CD8-positive, alpha-beta memory T cell (primary cell): Measurements from ENCODE around the gene LPP. TPM values are rescaled to one million over a fixed set of nuclear protein-coding genes. Genes with fewer than 3 reads are reported as not detected.

Experiments used
- CTCF ChIA-PET: fragments of 350-600 bp; sonication (Branson Sonifier 250); formaldehyde crosslinking; loops from one replicate; lab custom pipeline; 2021; ENCODE audit warnings: antibody characterized with exemption; lab: Charles Lee
- POLR2A ChIA-PET: fragments of 350-600 bp; sonication (Branson Sonifier 250); formaldehyde crosslinking; loops from one replicate; lab custom pipeline; 2021; ENCODE audit warnings: antibody characterized with exemption; lab: Charles Lee
- DNase-seq, 5 donors: peaks; one replicate each; pipeline versions ENCODE4 v3.0.0 to v3.0.0-alpha.2; 2020 to 2022; ENCODE audit warnings: mixed read lengths in 1 of 5
- H3K27ac ChIP-seq: one replicate; pipeline ENCODE4 v1.7.0; 2013; ENCODE audit warnings: low read depth, mild to moderate bottlenecking, low read length, moderate library complexity
- H3K27me3 ChIP-seq: 2 replicates; pipeline ENCODE4 v1.7.0; 2013; ENCODE audit warnings: low read length, mild to moderate bottlenecking; ENCODE audit not compliant: insufficient read depth, poor library complexity, severe bottlenecking
- H3K36me3 ChIP-seq: 2 replicates; pipeline ENCODE4 v1.7.0; 2013; ENCODE audit warnings: mild to moderate bottlenecking, low read length, moderate library complexity; ENCODE audit not compliant: insufficient read depth
- H3K4me1 ChIP-seq: 2 replicates; pipeline ENCODE4 v1.7.0; 2013; ENCODE audit warnings: mild to moderate bottlenecking, low read length, moderate library complexity; ENCODE audit not compliant: insufficient read depth
- H3K4me3 ChIP-seq: 2 replicates; pipeline ENCODE4 v1.7.0; 2013; ENCODE audit warnings: mild to moderate bottlenecking, low read length
- H3K9me3 ChIP-seq: 2 replicates; pipeline ENCODE4 v1.7.0; 2013; ENCODE audit warnings: mild to moderate bottlenecking, low read length
- H3K27ac Mint-ChIP-seq, 8 donors: one replicate each; pipeline ENCODE4 v1.8.0; 2020 to 2021; ENCODE audit warnings: mixed read lengths in 8 of 8, mild to moderate bottlenecking in 6 of 8, inconsistent platforms in 3 of 8, moderate library complexity in 3 of 8
- H3K27me3 Mint-ChIP-seq, 2 donors: one replicate each; pipeline ENCODE4 v1.8.0; 2020 to 2021; ENCODE audit warnings: mixed read lengths in 2 of 2, mild to moderate bottlenecking in 1 of 2, moderate library complexity in 1 of 2
- H3K36me3 Mint-ChIP-seq, 3 donors: one replicate each; pipeline ENCODE4 v1.8.0; 2020 to 2021; ENCODE audit warnings: mixed read lengths in 3 of 3, inconsistent platforms in 1 of 3, mild to moderate bottlenecking in 1 of 3
- H3K4me1 Mint-ChIP-seq, 3 donors: one replicate each; pipeline ENCODE4 v1.8.0; 2020 to 2021; ENCODE audit warnings: mixed read lengths in 3 of 3, inconsistent platforms in 1 of 3, mild to moderate bottlenecking in 1 of 3
- H3K4me3 Mint-ChIP-seq, 7 donors: one replicate each; pipeline ENCODE4 v1.8.0; 2020 to 2021; ENCODE audit warnings: mixed read lengths in 7 of 7, mild to moderate bottlenecking in 6 of 7, moderate library complexity in 4 of 7, inconsistent platforms in 2 of 7
- H3K9me3 Mint-ChIP-seq, 5 donors: one replicate each; pipeline ENCODE4 v1.8.0; 2020 to 2022; ENCODE audit warnings: mixed read lengths in 5 of 5, mild to moderate bottlenecking in 3 of 5, moderate library complexity in 2 of 5, inconsistent platforms in 1 of 5
- polyA plus RNA-seq: library from polyadenylated mRNA; unstranded; fragments of 300-500 nt; fragmentation: Illumina TruSeq; gene quantifications from one replicate; pipeline ENCODE4 v1.2.3, GENCODE V29; 2021
- total RNA-seq, 2 experiments: library from RNA; stranded (reverse); gene quantifications; one replicate each; pipeline ENCODE4 v1.2.3, GENCODE V29; 2021

LPP gene
- total and polyA plus RNA-seq, 3 experiments from 2014 or later = 13.4 to 23.5 (median 18.0) TPM

- Histone ChIP-seq H3K27ac (no peak overlapping the region), H3K27me3 (no peaks in the 10 kb centered on the region), H3K4me1 (no peaks in the 10 kb centered on the region), H3K36me3 (no peaks in the 10 kb centered on the region), H3K4me3 (no peak overlapping the region), H3K9me3 (no peaks in the 10 kb centered on the region)
- Mint-ChIP-seq H3K36me3 (peaks cover 0 to 8% (median 4%) of the 10 kb centered on the region in 3 donors), H3K27me3 (no peaks in the 10 kb centered on the region), H3K9me3 (no peaks in the 10 kb centered on the region), H3K4me1 (no peaks in the 10 kb centered on the region), H3K4me3 (no peak overlapping the region), H3K27ac (peak overlapping the region in 1 of 8 donors; percentile 5)
- DNase-seq = no peak
- CTCF ChIA-PET = no interaction called here
- POLR2A ChIA-PET = interaction anchor here (0.7 kb wide), 1 partner anchor 9 kb away, joined by 5 read pairs; no protein-coding TSS in a partner anchor
Measured at GRCh38 chr3:188899881-188900280, 745.9 kb downstream of the LPP start.

- CTCF ChIA-PET = no interaction called here
Measured at GRCh38 chr3:188900421-188900951, 746.5 kb downstream of the LPP start.

GRCh38 chr3:188901126-188901525 lies 747.2 kb downstream of the LPP start:
- CTCF ChIA-PET = no interaction called here

More at GRCh38 chr3:188900421-188900951, 746.5 kb downstream of the LPP start:
- no peaks in the 10 kb centered on the region for H3K4me1 ChIP-seq
- Mint-ChIP-seq H3K27ac (no peak overlapping the region), H3K9me3 (no peaks in the 10 kb centered on the region), H3K36me3 (peaks cover 0 to 9% (median 4%) of the 10 kb centered on the region in 3 donors), H3K4me1 (no peaks in the 10 kb centered on the region), H3K4me3 (no peak overlapping the region), H3K27me3 (no peaks in the 10 kb centered on the region)
- POLR2A ChIA-PET = interaction anchor here (0.7 kb wide), 1 partner anchor 8 kb away, joined by 5 read pairs; no protein-coding TSS in a partner anchor
- no peak overlapping the region for H3K4me3 ChIP-seq
- H3K9me3 ChIP-seq = no peaks in the 10 kb centered on the region
- no peaks in the 10 kb centered on the region for H3K27me3 ChIP-seq
- H3K36me3 ChIP-seq = no peaks in the 10 kb centered on the region
- H3K27ac ChIP-seq = no peak overlapping the region
- DNase-seq = no peak

GRCh38 chr3:188901671-188902287 lies 747.8 kb downstream of the LPP start:
- no peaks in the 10 kb centered on the region for H3K9me3 ChIP-seq
- H3K27ac ChIP-seq = no peak overlapping the region
- POLR2A ChIA-PET = no interaction called here
- H3K4me1 Mint-ChIP-seq = no peaks in the 10 kb centered on the region
- no peak overlapping the region for H3K4me3 Mint-ChIP-seq
- no peak overlapping the region for H3K4me3 ChIP-seq
- CTCF ChIA-PET = no interaction called here
- DNase-seq = no peak
- H3K4me1 ChIP-seq = no peaks in the 10 kb centered on the region
- H3K27ac Mint-ChIP-seq = no peak overlapping the region
- peaks cover 0 to 1% of the 10 kb centered on the region in 2 donors for H3K27me3 Mint-ChIP-seq
- no peaks in the 10 kb centered on the region for H3K36me3 ChIP-seq
- no peaks in the 10 kb centered on the region for H3K27me3 ChIP-seq
- no peaks in the 10 kb centered on the region for H3K9me3 Mint-ChIP-seq
- peaks cover 0 to 14% (median 4%) of the 10 kb centered on the region in 3 donors for H3K36me3 Mint-ChIP-seq

More at GRCh38 chr3:188901126-188901525, 747.2 kb downstream of the LPP start:
- H3K27me3 Mint-ChIP-seq = peaks cover 0 to 1% of the 10 kb centered on the region in 2 donors
- Histone ChIP-seq H3K27me3 (no peaks in the 10 kb centered on the region), H3K36me3 (no peaks in the 10 kb centered on the region), H3K4me3 (no peak overlapping the region), H3K27ac (no peak overlapping the region), H3K9me3 (no peaks in the 10 kb centered on the region), H3K4me1 (no peaks in the 10 kb centered on the region)
- H3K4me1 Mint-ChIP-seq = no peaks in the 10 kb centered on the region
- H3K9me3 Mint-ChIP-seq = no peaks in the 10 kb centered on the region
- no peak overlapping the region for H3K4me3 Mint-ChIP-seq
- no peak for DNase-seq
- POLR2A ChIA-PET = no interaction called here
- H3K27ac Mint-ChIP-seq = no peak overlapping the region
- peaks cover 0 to 14% (median 4%) of the 10 kb centered on the region in 3 donors for H3K36me3 Mint-ChIP-seq

DNA sequence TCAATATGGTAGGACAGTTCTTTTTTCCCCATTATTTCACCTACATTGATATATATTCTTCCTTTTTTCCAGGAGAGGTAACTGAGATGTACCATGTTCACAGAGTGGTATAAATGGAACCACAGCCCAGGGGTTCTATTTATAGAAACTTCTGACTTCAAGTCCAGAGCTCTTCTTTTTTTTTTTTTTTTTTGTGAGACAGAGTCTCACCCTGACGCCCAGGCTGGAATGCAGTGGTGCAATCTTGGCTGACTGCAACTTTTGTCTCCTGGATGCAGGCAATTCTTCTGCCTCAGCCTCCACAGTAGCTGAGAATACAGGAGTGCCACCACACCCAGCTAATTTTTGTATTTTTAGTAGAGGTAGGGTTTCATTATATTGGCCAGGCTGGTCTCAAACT lies 750.7 kb downstream of the LPP start:
- ChIA-PET POLR2A (no interaction called here), CTCF (no interaction called here)
- Histone ChIP-seq H3K27ac (no peak overlapping the region), H3K36me3 (no peaks in the 10 kb centered on the region), H3K9me3 (no peaks in the 10 kb centered on the region), H3K4me3 (no peak overlapping the region), H3K27me3 (no peaks in the 10 kb centered on the region), H3K4me1 (no peaks in the 10 kb centered on the region)
- Mint-ChIP-seq H3K4me3 (no peak overlapping the region), H3K36me3 (peaks cover 0 to 14% (median 2%) of the 10 kb centered on the region in 3 donors), H3K27ac (no peak overlapping the region), H3K9me3 (no peaks in the 10 kb centered on the region), H3K27me3 (peaks cover 0 to 1% of the 10 kb centered on the region in 2 donors), H3K4me1 (no peaks in the 10 kb centered on the region)
- DNase-seq = no peak

DNA sequence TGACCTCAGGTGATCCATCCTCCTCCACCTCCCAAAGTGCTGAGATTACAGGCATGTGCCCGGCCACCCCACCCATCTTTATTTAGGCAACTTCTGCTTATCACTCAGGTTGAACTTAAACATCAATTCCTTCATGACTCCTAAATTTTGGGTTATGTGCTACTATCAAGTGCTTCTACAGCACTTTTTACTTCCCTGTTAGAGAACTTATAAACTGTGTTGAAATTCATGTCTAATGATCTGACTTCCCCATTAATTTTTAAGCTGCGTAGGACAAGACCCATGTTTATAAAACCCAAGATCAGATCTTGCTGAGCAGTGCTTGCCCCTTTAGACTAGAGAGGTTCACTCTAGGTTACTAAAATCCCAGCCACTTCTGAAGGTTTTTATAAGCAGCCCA lies 751.6 kb downstream of the LPP start:
- Mint-ChIP-seq H3K4me3 (no peak overlapping the region), H3K36me3 (peaks cover 0 to 14% (median 2%) of the 10 kb centered on the region in 3 donors), H3K4me1 (no peaks in the 10 kb centered on the region), H3K27ac (no peak overlapping the region), H3K9me3 (no peaks in the 10 kb centered on the region), H3K27me3 (peaks cover 0 to 1% of the 10 kb centered on the region in 2 donors)
- POLR2A ChIA-PET = no interaction called here
- no peak for DNase-seq
- H3K4me1 ChIP-seq = no peaks in the 10 kb centered on the region
- no peak overlapping the region for H3K27ac ChIP-seq
- H3K4me3 ChIP-seq = no peak overlapping the region
- H3K27me3 ChIP-seq = no peaks in the 10 kb centered on the region
- no peaks in the 10 kb centered on the region for H3K36me3 ChIP-seq
- CTCF ChIA-PET = no interaction called here
- no peaks in the 10 kb centered on the region for H3K9me3 ChIP-seq

DNA sequence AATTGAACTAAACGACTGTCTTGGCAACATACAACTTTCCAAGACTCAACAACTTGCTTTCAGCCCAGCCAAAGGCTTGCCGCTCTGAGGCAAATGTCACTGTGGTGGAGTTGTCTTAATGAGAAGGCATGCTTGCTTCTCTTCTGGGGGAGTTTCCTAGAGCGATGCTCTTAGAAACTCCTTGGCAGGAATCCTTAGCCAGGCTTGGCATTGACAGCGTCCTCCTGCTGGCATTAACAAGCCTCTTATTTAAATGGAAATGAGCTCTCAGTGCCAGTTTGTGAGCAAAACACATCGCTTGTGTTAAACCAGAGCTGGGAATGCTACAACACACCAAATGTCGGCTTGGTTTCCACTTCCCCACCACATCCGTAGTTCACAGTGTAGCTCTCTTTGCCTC lies 752.3 kb downstream of the LPP start:
- no peak overlapping the region for H3K27ac ChIP-seq
- H3K4me3 ChIP-seq = no peak overlapping the region
- H3K9me3 Mint-ChIP-seq = no peaks in the 10 kb centered on the region
- POLR2A ChIA-PET = no interaction called here
- peaks cover 0 to 14% (median 2%) of the 10 kb centered on the region in 3 donors for H3K36me3 Mint-ChIP-seq
- DNase-seq = no peak
- no peaks in the 10 kb centered on the region for H3K9me3 ChIP-seq
- no peaks in the 10 kb centered on the region for H3K4me1 ChIP-seq
- peaks cover 0 to 1% of the 10 kb centered on the region in 2 donors for H3K27me3 Mint-ChIP-seq
- CTCF ChIA-PET = no interaction called here
- no peak overlapping the region for H3K4me3 Mint-ChIP-seq
- H3K36me3 ChIP-seq = no peaks in the 10 kb centered on the region
- peak overlapping the region in 1 of 8 donors; percentile 6 for H3K27ac Mint-ChIP-seq
- no peaks in the 10 kb centered on the region for H3K4me1 Mint-ChIP-seq
- no peaks in the 10 kb centered on the region for H3K27me3 ChIP-seq

DNA sequence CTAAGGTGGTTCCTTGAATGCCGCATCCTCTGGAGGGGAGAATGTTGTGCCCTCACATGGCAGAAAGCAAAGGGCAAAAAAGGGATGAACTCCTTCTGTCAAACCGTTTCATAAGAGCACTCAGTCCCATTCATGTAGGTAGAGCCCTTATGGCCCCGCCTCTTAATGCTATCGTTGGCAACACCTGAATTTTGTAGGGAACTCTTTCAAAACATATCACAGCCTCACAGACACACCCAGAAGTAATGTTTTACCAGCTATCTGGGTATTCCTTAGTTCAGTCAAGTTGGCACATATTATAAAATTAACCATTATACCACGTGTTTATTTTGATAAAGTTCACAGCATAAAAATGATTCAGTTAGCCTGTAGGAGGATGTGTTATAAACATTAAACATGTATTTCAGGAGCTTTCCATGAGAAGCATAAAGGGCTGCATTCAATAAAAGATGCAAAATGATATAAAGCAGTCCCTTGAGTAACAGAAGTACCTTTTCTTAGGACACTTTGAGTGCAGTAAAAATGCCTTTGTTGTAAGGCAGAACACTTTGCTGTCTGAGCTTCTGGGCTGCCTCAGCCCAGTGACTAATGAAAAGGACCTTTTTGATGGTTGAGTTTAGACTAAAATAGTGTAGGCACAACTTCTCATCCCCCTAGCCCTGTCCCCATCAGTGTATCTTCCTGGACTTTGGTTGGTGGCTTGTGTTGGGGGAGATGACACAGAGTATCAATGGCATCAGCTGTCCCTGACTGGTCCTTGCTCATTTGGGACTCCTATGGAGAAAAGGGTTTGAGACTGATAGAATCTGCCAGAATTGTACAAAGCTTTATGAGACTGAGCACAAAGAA lies 754.3 kb downstream of the LPP start:
- Mint-ChIP-seq H3K36me3 (peaks cover 0 to 14% (median 2%) of the 10 kb centered on the region in 3 donors), H3K4me1 (no peaks in the 10 kb centered on the region), H3K27ac (no peak overlapping the region), H3K9me3 (peaks cover 0 to 1% (median 0%) of the 10 kb centered on the region in 5 donors), H3K4me3 (no peak overlapping the region), H3K27me3 (peaks cover 0 to 1% of the 10 kb centered on the region in 2 donors)
- ChIA-PET POLR2A (interaction anchor here (0.5 kb wide), 1 partner anchor 8 kb away, joined by 5 read pairs; no protein-coding TSS in a partner anchor), CTCF (no interaction called here)
- H3K27ac ChIP-seq = no peak overlapping the region
- no peak for DNase-seq
- H3K4me1 ChIP-seq = no peaks in the 10 kb centered on the region
- H3K27me3 ChIP-seq = no peaks in the 10 kb centered on the region
- H3K9me3 ChIP-seq = no peaks in the 10 kb centered on the region
- H3K36me3 ChIP-seq = no peaks in the 10 kb centered on the region
- no peak overlapping the region for H3K4me3 ChIP-seq
